H1 (cell line): Measurements from ENCODE around the gene DYNC1I1. TPM values are rescaled to one million over a fixed set of nuclear protein-coding genes. Genes with fewer than 3 reads are reported as not detected.

Experiments
- POU5F1 ChIP-seq: IDR thresholded peaks from 2 replicates; pipeline ENCODE4 v1.6.1; 2011; ENCODE audit warnings: low read depth, mild to moderate bottlenecking, low read length, moderate library complexity
- polyA plus RNA-seq, 7 experiments: library from polyadenylated mRNA; depleted of rRNA in 3 of 7; stranded (reverse) in 5 of 7; unstranded in 2 of 7; fragments of >200 nt in 5 of 7; fragments of 200-250 nt in 2 of 7; gene quantifications; 1 replicate in 5 of 7; 2 replicates in 1 of 7; 4 replicates in 1 of 7; pipeline versions ENCODE4 v1.2.1 to v1.2.3, GENCODE V29; 2011 to 2013; ENCODE audit warnings: missing spikeins in 2 of 7, mixed read lengths in 2 of 7
- total RNA-seq: library from RNA; stranded (reverse); fragmentation: NEBNext Ultra II Directional; extraction: Animal tissue kit (Norgen Biotek cat#: 25700); gene quantifications from 2 replicates; pipeline ENCODE4 v1.2.1, GENCODE V29; 2021

DYNC1I1 gene
- total and polyA plus RNA-seq, 2 of the 8 experiments (the other 6 are each of a cell fraction or from before 2014, with no cell fraction given): 0.45 to 0.58 TPM

DNA sequence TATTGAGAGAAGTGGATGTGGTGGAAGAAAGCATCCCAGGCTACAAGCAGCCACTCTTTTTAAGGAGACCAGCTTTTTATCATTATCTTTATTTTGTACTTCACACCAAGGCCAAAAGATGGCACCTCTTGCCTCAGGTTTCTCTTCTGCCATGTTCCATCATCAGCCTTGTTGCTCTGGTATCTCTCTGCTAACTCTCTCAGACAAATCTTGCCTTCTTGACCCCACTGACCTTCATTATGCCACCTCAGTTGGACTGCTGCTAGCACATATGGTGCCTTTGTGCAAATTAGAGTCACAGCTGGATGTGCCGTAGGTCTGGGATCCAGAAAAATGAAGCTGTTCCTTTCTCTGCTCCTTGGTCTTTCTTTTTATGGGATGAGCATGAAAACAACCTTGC is 47.1 kb upstream of the DYNC1I1 start (continued):
- no peak for TF ChIP-seq POU5F1
